Epithelial cell of proximal tubule (primary cell): ENCODE results near the gene FANCI. TPM values are rescaled to one million over a fixed set of nuclear protein-coding genes. Genes with fewer than 3 reads are reported as not detected.

ENCODE experiments used
- DNase-seq: peaks from one replicate; pipeline ENCODE4 v3.0.0-alpha.2; 2011; ENCODE audit warnings: low read depth
- H3K4me3 ChIP-seq: 2 replicates; pipeline ENCODE4 v1.5.1; 2011; ENCODE audit warnings: low read depth, mild to moderate bottlenecking, low read length
- total RNA-seq: library from RNA; depleted of rRNA; stranded (reverse); fragments of >200 nt; gene quantifications from 2 replicates; pipeline ENCODE4 v1.2.3, GENCODE V29; 2015
- TF ChIP-seq, protein P1 (sequence below): conservative IDR thresholded peaks from 2 replicates; pipeline ENCODE4 v1.5.1; 2012; ENCODE audit warnings: low read depth, mild to moderate bottlenecking, low read length

The FANCI gene
- total RNA-seq, 1 donor from 2014 or later, result 49.4 TPM

DNA sequence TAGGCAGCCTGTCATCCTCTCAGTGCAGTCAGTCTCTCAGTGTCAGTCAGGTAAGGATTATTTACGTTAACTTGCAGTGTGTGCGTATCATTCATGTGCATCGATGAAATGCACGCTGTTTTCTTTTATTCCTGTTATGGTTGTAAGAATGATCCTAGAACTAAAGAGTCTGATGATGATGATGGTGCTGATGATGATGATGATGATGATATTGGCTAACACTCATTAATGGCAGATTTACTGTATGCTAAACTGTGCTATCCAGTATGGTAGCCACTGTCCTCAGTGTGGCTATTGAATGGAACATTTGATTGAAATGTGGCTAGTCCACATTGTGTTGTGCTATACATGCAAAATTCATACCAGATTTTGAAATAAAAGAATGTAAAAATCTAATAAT lies 39.4 kb downstream of the FANCI start:
- TF ChIP-seq, protein P1, sequence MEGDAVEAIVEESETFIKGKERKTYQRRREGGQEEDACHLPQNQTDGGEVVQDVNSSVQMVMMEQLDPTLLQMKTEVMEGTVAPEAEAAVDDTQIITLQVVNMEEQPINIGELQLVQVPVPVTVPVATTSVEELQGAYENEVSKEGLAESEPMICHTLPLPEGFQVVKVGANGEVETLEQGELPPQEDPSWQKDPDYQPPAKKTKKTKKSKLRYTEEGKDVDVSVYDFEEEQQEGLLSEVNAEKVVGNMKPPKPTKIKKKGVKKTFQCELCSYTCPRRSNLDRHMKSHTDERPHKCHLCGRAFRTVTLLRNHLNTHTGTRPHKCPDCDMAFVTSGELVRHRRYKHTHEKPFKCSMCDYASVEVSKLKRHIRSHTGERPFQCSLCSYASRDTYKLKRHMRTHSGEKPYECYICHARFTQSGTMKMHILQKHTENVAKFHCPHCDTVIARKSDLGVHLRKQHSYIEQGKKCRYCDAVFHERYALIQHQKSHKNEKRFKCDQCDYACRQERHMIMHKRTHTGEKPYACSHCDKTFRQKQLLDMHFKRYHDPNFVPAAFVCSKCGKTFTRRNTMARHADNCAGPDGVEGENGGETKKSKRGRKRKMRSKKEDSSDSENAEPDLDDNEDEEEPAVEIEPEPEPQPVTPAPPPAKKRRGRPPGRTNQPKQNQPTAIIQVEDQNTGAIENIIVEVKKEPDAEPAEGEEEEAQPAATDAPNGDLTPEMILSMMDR, result no peak
- H3K4me3 ChIP-seq, result no peak overlapping the region
- no peak for DNase-seq

DNA sequence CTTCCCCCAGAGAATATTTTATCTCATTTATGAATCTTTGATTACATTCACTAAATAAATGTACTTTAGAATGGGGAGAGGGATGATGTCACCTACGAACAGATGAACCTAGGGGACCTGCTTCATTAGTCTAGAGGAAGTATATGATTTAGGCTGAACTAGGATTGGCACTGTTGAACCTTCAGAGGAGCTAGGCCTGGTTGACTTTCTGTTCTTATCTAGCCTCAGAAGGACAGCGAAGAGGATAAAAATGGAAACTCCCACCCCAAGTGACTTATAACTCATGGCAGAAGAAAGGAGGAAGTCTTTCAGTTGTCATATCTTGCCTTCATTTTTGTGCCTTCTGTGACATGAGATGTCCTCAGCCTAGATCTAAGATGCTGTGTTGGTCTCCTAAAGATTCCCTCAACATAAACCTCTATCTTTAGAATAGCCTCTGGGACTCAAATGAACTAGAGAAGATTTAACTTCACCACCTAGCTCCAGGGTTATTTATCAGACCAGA lies 48.2 kb downstream of the FANCI start:
- no peak for DNase-seq
- no peak overlapping the region for H3K4me3 ChIP-seq
- TF ChIP-seq, protein P1, result no peak

DNA sequence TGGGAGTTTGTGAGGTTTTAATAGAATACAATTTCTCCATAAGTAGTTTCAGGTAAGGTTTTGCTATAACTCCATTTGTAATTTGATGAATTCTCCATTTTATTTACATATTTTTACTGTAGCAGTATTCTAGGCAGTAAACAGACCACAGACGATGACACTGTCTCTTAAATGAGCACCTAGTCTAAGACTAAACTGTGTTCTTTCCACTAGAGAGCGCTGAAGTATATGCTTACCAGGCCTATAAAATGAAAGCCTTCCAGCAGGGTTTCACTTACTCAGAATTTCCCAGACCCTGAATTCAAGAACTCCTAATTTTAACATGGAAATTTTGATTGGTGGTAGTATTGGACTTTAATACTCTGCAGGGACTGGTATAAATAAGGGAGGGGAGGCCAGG lies 49.2 kb downstream of the FANCI start:
- H3K4me3 ChIP-seq, result no peak overlapping the region
- TF ChIP-seq, protein P1, result peak; percentile 9
- DNase-seq, result no peak

DNA sequence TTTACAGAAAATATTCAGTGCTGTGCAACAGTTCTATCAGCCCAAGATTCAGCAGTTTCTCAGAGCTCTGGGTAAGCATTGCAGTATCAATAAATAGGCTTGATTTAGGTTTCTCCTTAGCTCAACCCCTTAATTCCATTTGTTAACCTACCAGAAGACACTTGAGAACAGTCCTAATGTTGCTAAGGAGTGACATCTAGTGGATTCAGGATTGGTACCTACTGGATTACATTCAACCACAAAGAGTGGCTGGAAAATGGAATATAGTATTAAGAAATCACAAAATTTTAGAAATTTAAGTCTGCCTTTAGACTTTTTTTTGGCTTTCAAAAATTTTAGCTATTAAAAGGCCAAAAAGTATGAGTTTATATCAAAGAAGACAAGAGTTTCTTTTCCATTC lies 56.1 kb downstream of the FANCI start:
- DNase-seq, result no peak
- TF ChIP-seq, protein P1, result peak; percentile 62
- H3K4me3 ChIP-seq, result no peak overlapping the region

DNA sequence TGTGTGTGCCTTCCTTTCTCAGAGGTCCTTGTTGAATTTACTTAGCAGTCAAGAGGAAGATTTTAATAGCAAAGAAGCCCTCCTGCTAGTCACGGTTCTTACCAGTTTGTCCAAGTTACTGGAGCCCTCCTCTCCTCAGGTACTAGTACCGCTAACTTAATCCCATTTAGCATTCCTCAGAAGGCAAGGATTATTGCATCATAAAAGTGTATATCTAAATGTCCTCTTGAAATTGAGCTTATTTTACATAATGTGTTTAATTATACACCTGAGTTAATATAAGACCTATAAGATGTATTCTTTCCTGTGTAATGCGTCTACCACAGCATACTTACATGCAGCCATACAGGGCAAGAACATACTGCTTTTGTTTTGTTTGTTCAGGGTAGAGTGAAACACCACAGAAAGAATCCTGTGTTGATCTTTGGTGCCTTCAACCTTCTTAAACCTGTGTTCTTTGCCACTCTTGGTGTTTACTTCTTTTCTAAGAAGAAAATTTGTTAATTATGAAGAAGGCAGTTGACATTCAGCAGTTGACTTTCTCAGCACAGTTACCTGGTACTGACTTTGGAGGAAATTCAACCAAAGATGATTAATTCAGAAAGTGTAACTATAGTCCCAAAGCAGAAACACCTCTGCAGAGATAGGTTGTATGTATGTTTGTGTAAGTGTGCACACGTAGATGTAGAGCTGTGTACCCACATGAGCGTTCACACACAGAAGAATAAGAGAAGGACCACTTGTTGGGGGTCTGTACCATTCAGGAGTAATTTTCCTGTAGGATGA lies 57.7 kb downstream of the FANCI start:
- TF ChIP-seq, protein P1, result no peak
- H3K4me3 ChIP-seq, result no peak overlapping the region
- no peak for DNase-seq

DNA sequence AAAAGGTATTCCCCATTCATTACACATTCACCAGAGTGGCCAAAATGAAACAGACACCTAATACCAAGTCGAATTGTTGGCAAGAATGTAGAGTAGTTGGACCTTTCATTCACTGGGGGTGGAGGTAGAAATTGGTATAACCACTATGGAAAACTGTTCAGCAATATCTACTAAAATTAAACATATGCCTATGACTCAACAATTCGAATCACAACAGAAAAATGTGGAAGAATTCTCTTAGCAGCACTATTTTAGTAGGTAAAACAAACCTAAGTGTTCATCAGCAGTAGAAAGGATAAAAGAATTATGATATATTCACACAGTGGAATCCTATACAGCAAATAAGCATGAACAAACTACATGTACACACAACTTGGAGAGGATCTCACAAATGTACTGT lies 60.2 kb downstream of the FANCI start:
- DNase-seq, result no peak
- TF ChIP-seq, protein P1, result no peak
- H3K4me3 ChIP-seq, result no peak overlapping the region

DNA sequence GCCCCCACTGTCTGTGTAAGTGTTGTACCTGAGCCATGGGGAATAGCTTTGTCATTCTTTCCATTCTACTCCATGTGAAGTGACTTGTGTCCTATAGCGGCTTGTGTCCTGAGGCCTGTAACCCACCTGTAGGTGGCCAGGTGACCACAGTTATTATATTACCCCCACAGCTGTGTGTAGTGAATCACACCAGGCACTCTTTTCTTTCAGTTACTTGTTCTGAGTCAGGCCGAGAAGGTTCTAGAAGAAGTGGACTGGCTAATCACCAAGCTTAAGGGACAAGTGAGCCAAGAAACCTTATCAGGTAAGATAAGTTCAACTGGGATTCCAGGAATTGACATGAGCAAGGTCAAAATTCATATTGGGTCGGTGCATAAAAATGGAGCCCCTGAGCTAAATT lies 61.6 kb downstream of the FANCI start:
- TF ChIP-seq, protein P1, result no peak
- no peak for DNase-seq
- H3K4me3 ChIP-seq, result no peak overlapping the region
